ENCODE results near the gene CPXM2. TPM values are rescaled to one million over a fixed set of nuclear protein-coding genes. Genes with fewer than 3 reads are reported as not detected.

Gene CPXM2
- total and polyA plus RNA-seq, 9 of the 15 experiments (the other 6 are each of a cell fraction or from before 2014, with no cell fraction given), result not detected

DNA sequence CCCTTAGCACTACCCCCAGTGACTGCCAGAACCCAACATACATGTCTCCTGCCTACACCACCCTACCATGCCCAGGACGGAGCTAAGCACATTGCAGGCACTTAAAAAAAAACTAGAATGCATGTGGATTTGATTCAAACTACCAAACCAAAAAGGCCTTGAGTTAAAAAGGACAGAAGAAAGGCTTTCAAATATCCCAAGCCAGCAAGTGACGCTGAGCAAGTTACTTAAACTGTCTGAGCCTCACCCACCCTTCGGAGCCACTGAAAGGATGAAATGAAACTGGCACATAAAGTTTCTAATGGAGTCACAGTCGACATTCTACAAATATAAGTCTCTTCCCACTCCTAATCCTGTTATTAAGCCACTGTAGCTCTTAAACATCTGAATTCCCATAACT is 1.8 kb downstream of the CPXM2 start:
- peaks cover 0 to 20% of the 10 kb centered on the region in 2 experiments; a peak in 1 of 5 replicates for H3K27me3 ChIP-seq (ENCODE audit: control insufficient read depth in 2 of 2, insufficient read depth in 2 of 2, low read length in 2 of 2)
- H3K9ac ChIP-seq (ENCODE audit: insufficient read depth in 1 of 2, low read depth in 2 of 2, low read length in 2 of 2), result no peak overlapping the region
- FAIRE-seq, result no peak
- ChIA-PET CTCF (ENCODE audit: low intra/inter-chr PET ratio) (no interaction called here), POLR2A (no interaction called here)
- H3K36me3 ChIP-seq (ENCODE audit: control insufficient read depth, insufficient read depth, low read length), result no peaks in the 10 kb centered on the region
- H3K27ac ChIP-seq (ENCODE audit: extremely low read depth, low read depth, low read length), result no peak overlapping the region
- no peaks in the 10 kb centered on the region for H4K20me1 ChIP-seq (replicated peaks; ENCODE audit: control insufficient read depth, insufficient read depth, low read length)
- ATAC-seq, result no peak
- H2AFZ ChIP-seq (ENCODE audit: low read depth, low read length), result no peak overlapping the region
- no peaks in the 10 kb centered on the region for H3K79me2 ChIP-seq (ENCODE audit: control insufficient read depth, insufficient read depth, low read length)
- no peak overlapping the region for H3K4me3 ChIP-seq
- no peak overlapping the region for H3K4me2 ChIP-seq (ENCODE audit: insufficient read depth, low read length)
- no peaks in the 10 kb centered on the region for H3K4me1 ChIP-seq (replicated peaks in 1 of 2; ENCODE audit: control insufficient read depth in 2 of 2, insufficient read depth in 2 of 2, low read length in 2 of 2)
- DNase-seq (ENCODE audit: extremely low read depth in 1 of 4, low spot score in 3 of 4), result no peak
- in situ Hi-C loops (cut with MboI), result no loop called here
- intact Hi-C loops (cut with micrococcal nuclease), result no loop called here
- no TSS peak for BruUV-seq (replicated peaks)
- H3K9me3 ChIP-seq (replicated peaks; ENCODE audit: control insufficient read depth, insufficient read depth, low read depth, low read length), result no peaks in the 10 kb centered on the region
- 0% methylated on average over 3 of the region's 4 CpGs for WGBS (ENCODE audit: insufficient coverage, low coverage, missing lambda C conversion rate)
- H3K9me1 ChIP-seq (ENCODE audit: control insufficient read depth, insufficient read depth, low read length), result no peaks in the 10 kb centered on the region
- no peak for TF ChIP-seq PHF20 (IDR thresholded peaks at IDR 0.05; ENCODE audit: partially characterized antibody)
- TF ChIP-seq SMARCA4 (IDR thresholded peaks at IDR 0.05), result no peak
- no peak for TF ChIP-seq ZNF146 (CRISPR knock-in tag; IDR thresholded peaks at IDR 0.05; ENCODE audit: unreplicated experiment)
- TF ChIP-seq CSDE1 (IDR thresholded peaks at IDR 0.05), result no peak
- no peak for TF ChIP-seq ZNF140 (CRISPR knock-in tag; IDR thresholded peaks at IDR 0.05)
- TF ChIP-seq TCF3 (CRISPR knock-in tag; IDR thresholded peaks at IDR 0.05), result no peak
- TF ChIP-seq ATF2 (CRISPR knock-in tag; IDR thresholded peaks at IDR 0.05), result no peak
- no peak for TF ChIP-seq ZNF3 (CRISPR knock-in tag; IDR thresholded peaks at IDR 0.05)
- TF ChIP-seq HNRNPLL (IDR thresholded peaks at IDR 0.05; ENCODE audit: low read depth, low read length, poor library complexity, severe bottlenecking), result no peak
- TF ChIP-seq, protein P1, sequence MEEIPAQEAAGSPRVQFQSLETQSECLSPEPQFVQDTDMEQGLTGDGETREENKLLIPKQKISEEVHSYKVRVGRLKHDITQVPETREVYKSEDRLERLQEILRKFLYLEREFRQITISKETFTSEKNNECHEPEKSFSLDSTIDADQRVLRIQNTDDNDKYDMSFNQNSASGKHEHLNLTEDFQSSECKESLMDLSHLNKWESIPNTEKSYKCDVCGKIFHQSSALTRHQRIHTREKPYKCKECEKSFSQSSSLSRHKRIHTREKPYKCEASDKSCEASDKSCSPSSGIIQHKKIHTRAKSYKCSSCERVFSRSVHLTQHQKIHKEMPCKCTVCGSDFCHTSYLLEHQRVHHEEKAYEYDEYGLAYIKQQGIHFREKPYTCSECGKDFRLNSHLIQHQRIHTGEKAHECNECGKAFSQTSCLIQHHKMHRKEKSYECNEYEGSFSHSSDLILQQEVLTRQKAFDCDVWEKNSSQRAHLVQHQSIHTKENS (CRISPR knock-in tag; IDR thresholded peaks at IDR 0.05), result no peak
- TF ChIP-seq, protein P2, sequence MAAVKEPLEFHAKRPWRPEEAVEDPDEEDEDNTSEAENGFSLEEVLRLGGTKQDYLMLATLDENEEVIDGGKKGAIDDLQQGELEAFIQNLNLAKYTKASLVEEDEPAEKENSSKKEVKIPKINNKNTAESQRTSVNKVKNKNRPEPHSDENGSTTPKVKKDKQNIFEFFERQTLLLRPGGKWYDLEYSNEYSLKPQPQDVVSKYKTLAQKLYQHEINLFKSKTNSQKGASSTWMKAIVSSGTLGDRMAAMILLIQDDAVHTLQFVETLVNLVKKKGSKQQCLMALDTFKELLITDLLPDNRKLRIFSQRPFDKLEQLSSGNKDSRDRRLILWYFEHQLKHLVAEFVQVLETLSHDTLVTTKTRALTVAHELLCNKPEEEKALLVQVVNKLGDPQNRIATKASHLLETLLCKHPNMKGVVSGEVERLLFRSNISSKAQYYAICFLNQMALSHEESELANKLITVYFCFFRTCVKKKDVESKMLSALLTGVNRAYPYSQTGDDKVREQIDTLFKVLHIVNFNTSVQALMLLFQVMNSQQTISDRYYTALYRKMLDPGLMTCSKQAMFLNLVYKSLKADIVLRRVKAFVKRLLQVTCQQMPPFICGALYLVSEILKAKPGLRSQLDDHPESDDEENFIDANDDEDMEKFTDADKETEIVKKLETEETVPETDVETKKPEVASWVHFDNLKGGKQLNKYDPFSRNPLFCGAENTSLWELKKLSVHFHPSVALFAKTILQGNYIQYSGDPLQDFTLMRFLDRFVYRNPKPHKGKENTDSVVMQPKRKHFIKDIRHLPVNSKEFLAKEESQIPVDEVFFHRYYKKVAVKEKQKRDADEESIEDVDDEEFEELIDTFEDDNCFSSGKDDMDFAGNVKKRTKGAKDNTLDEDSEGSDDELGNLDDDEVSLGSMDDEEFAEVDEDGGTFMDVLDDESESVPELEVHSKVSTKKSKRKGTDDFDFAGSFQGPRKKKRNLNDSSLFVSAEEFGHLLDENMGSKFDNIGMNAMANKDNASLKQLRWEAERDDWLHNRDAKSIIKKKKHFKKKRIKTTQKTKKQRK (IDR thresholded peaks at IDR 0.05; ENCODE audit: borderline replicate concordance, low read depth, low read length), result no peak
- no peak for TF ChIP-seq C11orf30 (IDR thresholded peaks at IDR 0.05; ENCODE audit: low read depth)
- TF ChIP-seq ARNT (IDR thresholded peaks at IDR 0.05), result no peak
- no peak for TF ChIP-seq FOS (IDR thresholded peaks at IDR 0.05; ENCODE audit: extremely low read depth, insufficient read length)
- TF ChIP-seq IRF9 (tag; IDR thresholded peaks at IDR 0.05), result no peak
- no peak for TF ChIP-seq TOE1 (IDR thresholded peaks at IDR 0.05; ENCODE audit: borderline replicate concordance)
- no peak for TF ChIP-seq TOE1 (CRISPR knock-in tag; IDR thresholded peaks at IDR 0.05; ENCODE audit: borderline replicate concordance, low read depth)

Measured in K562 (cell line).